K562 (cell line): Measurements from ENCODE around the gene EPHB4. TPM values are rescaled to one million over a fixed set of nuclear protein-coding genes. Genes with fewer than 3 reads are reported as not detected.

Experiments
- BHLHE40 ChIP-seq: IDR thresholded peaks from 2 replicates; pipeline ENCODE4 v1.6.1; 2011; ENCODE audit warnings: low read length, improper control_type of control experiment
- CBX8 ChIP-seq: fragments of 200-600 bp; sonication (generic); IDR thresholded peaks from 2 replicates; pipeline ENCODE4 v1.6.1; 2012; ENCODE audit warnings: borderline replicate concordance, mixed run types, low read depth, mild to moderate bottlenecking, moderate library complexity, mixed read lengths, low read length, control low read depth, inconsistent platforms; ENCODE audit not compliant: poor library complexity, severe bottlenecking; ENCODE audit errors: extremely low read depth
- IRF2 ChIP-seq: sonication (generic); formaldehyde crosslinking; IDR thresholded peaks from 2 replicates; pipeline ENCODE4 v1.8.1; 2022; ENCODE audit warnings: mild to moderate bottlenecking, missing genetic modification reagents
- KDM5B ChIP-seq: fragments of 200-600 bp; sonication (generic); IDR thresholded peaks from 2 replicates; pipeline ENCODE4 v1.6.1; 2012; ENCODE audit warnings: low read depth, mild to moderate bottlenecking, moderate library complexity, low read length, control low read depth, inconsistent platforms; ENCODE audit not compliant: insufficient replicate concordance
- KHSRP ChIP-seq: fragments of 450-650 bp; IDR thresholded peaks from 2 replicates; pipeline ENCODE4 v1.6.1; 2017
- KLF6 ChIP-seq: fragments of 250-450 bp; sonication (Bioruptor Pico); IDR thresholded peaks from 2 replicates; pipeline ENCODE4 v1.4.0; 2020; ENCODE audit warnings: mild to moderate bottlenecking, moderate library complexity, borderline replicate concordance
- MTA1 ChIP-seq: fragments of 450-650 bp; IDR thresholded peaks from 2 replicates; pipeline ENCODE4 v1.6.1; 2017; ENCODE audit warnings: borderline replicate concordance
- PCBP1 ChIP-seq: fragments of 200-400 bp; formaldehyde crosslinking; IDR thresholded peaks from 2 replicates; pipeline ENCODE4 v1.6.1; 2018; ENCODE audit warnings: mild to moderate bottlenecking, low read depth, low read length; ENCODE audit not compliant: poor library complexity, severe bottlenecking
- RBM15 ChIP-seq: fragments of 200-400 bp; formaldehyde crosslinking; IDR thresholded peaks from 2 replicates; pipeline ENCODE4 v1.6.1; 2018; ENCODE audit warnings: mild to moderate bottlenecking, low read length, moderate library complexity; ENCODE audit not compliant: insufficient read depth
- RFX5 ChIP-seq: IDR thresholded peaks from 2 replicates; pipeline ENCODE4 v1.6.1; 2011; ENCODE audit warnings: low read depth, mild to moderate bottlenecking, improper control_type of control experiment, low read length
- SMARCE1 ChIP-seq: fragments of 450-650 bp; IDR thresholded peaks from 2 replicates; pipeline ENCODE4 v1.7.1; 2016; ENCODE audit warnings: mild to moderate bottlenecking
- SPI1 ChIP-seq: IDR thresholded peaks from 2 replicates; pipeline ENCODE4 v1.6.1; 2011; ENCODE audit warnings: low read depth, low read length, control low read depth, borderline replicate concordance
- TAF7 ChIP-seq: fragments of 450-650 bp; IDR thresholded peaks from 2 replicates; pipeline ENCODE4 v1.6.1; 2016; ENCODE audit warnings: missing genetic modification characterization, missing compliant biosample characterization
- TEAD4 ChIP-seq, 2 experiments: sonication (generic) in 1 of 2; formaldehyde crosslinking in 1 of 2; IDR thresholded peaks; 2 replicates each; pipeline versions ENCODE4 v1.6.1 to v1.8.0; 2012 to 2022; ENCODE audit warnings: borderline replicate concordance in 1 of 2, inconsistent platforms in 1 of 2, low read length in 1 of 2, mild to moderate bottlenecking in 1 of 2, missing genetic modification reagents in 1 of 2
- ZFP30 ChIP-seq: fragments of 250-450 bp; sonication (Bioruptor Pico); IDR thresholded peaks from 2 replicates; pipeline ENCODE4 v1.8.0; 2022; ENCODE audit warnings: moderate library complexity, mild to moderate bottlenecking, inconsistent platforms, borderline replicate concordance
- ZFP36 ChIP-seq: fragments of 150-350 bp; IDR thresholded peaks from 2 replicates; pipeline ENCODE4 v1.6.1; 2018; ENCODE audit warnings: low read length, low read depth; ENCODE audit not compliant: partially characterized antibody
- ZNF324 ChIP-seq: fragments of 250-450 bp; sonication (Bioruptor Pico); IDR thresholded peaks from 2 replicates; pipeline ENCODE4 v1.4.0; 2020; ENCODE audit warnings: mild to moderate bottlenecking
- ZNF507 ChIP-seq: conservative IDR thresholded peaks from 2 replicates; pipeline ENCODE4 v1.6.1; 2017; ENCODE audit warnings: missing genetic modification characterization, missing compliant biosample characterization
- polyA plus RNA-seq, 8 experiments: library from polyadenylated mRNA; depleted of rRNA in 4 of 8; stranded (reverse) in 5 of 8; unstranded in 3 of 8; fragments of >200 nt; fragmentation: Nextera tagmentation in 2 of 8; fragmentation: Illumina TruSeq in 1 of 8; extraction: Ambion mirVana in 2 of 8; extraction: Trizol in 1 of 8; gene quantifications; 2 replicates each; pipeline versions ENCODE4 v1.2.1 to v1.2.3, GENCODE V29; 2011 to 2014; ENCODE audit warnings: inconsistent platforms in 1 of 8, missing spikeins in 1 of 8
- total RNA-seq, 7 experiments: library from RNA; depleted of rRNA in 6 of 7; stranded (reverse); fragments of >200 nt in 6 of 7; fragmentation: Illumina TruSeq in 2 of 7; extraction: Trizol in 2 of 7; gene quantifications; 2 replicates each; pipeline versions ENCODE4 v1.2.1 to v1.2.3, GENCODE V29; 2011 to 2021; ENCODE audit warnings: low replicate concordance in 1 of 7
- TF ChIP-seq, protein P1 (sequence below): fragments of 250-450 bp; sonication (Bioruptor Pico); IDR thresholded peaks from 2 replicates; pipeline ENCODE4 v1.9.0; 2021; ENCODE audit warnings: mild to moderate bottlenecking
- TF ChIP-seq, protein P2 (sequence below): fragments of 450-650 bp; conservative IDR thresholded peaks from 2 replicates; pipeline ENCODE4 v1.6.1; 2016; ENCODE audit warnings: missing genetic modification characterization, low read depth, mild to moderate bottlenecking, missing compliant biosample characterization, moderate library complexity
- TF ChIP-seq, protein P3 (sequence below): sonication (generic); formaldehyde crosslinking; IDR thresholded peaks from 2 replicates; pipeline ENCODE4 v1.8.0; 2022; ENCODE audit warnings: mild to moderate bottlenecking, missing genetic modification reagents
- TF ChIP-seq, protein P4 (sequence below), 2 experiments: fragments of 450-650 bp in 1 of 2; sonication (generic) in 1 of 2; formaldehyde crosslinking; conservative IDR thresholded peaks; 2 replicates each; pipeline versions ENCODE4 v1.4.0 to v1.8.1; 2020 to 2022; ENCODE audit warnings: mild to moderate bottlenecking in 1 of 2, missing genetic modification reagents in 1 of 2
- TF ChIP-seq, protein P5 (sequence below), 2 experiments: fragments of 450-650 bp in 1 of 2; sonication (generic) in 1 of 2; formaldehyde crosslinking in 1 of 2; IDR thresholded peaks in 1 of 2; conservative IDR thresholded peaks in 1 of 2; 2 replicates each; pipeline versions ENCODE4 v1.6.1 to v1.8.1; 2016 to 2023; ENCODE audit warnings: mild to moderate bottlenecking in 2 of 2, moderate library complexity in 2 of 2, inconsistent platforms in 1 of 2, missing genetic modification reagents in 1 of 2

Gene EPHB4
- total and polyA plus RNA-seq, 9 of the 15 experiments (the other 6 are each of a cell fraction or from before 2014, with no cell fraction given): 1.2 to 82.1 (median 37.9) TPM

DNA sequence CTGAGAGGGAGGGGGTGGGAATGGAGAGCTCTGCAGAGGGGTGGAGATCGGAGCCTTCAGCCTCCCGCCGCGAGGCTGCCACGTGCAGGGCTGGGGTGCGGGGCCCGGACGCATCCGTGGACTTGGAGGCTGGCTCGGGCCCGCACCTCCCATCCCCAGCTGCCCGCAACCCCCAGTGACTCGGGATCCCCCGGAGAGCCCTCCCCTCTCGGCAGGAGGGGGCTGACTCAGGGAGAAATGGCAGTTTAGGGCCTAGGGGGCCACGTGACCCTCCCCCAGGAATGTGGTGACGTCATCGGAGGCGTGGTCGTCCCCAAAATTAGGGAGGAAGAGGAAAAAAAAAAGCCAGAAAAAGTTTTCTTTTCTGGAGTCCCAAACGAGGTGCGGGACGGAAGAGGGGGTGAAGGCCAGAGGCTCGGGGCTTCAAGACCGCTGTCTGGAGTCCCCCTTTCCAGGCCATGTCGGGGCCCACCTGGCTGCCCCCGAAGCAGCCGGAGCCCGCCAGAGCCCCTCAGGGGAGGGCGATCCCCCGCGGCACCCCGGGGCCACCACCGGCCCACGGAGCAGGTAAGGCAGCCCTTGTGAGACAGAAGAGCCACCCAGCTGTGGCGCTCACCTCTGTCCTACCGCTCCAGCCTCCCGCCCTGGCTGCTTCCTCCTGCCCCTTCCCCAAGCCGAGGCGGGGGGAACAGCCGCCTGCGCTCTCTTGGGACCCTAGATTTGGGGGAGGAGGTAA lies 39.9 kb upstream of the EPHB4 start, which contains the start of gene TRIP6 (continued):
- TF ChIP-seq, protein P1, sequence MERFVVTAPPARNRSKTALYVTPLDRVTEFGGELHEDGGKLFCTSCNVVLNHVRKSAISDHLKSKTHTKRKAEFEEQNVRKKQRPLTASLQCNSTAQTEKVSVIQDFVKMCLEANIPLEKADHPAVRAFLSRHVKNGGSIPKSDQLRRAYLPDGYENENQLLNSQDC (CRISPR knock-in tag): no peak
- TF ChIP-seq KLF6 (CRISPR knock-in tag): peak; percentile 28; the same call in 1 of the 2 replicates
- TF ChIP-seq, protein P2, sequence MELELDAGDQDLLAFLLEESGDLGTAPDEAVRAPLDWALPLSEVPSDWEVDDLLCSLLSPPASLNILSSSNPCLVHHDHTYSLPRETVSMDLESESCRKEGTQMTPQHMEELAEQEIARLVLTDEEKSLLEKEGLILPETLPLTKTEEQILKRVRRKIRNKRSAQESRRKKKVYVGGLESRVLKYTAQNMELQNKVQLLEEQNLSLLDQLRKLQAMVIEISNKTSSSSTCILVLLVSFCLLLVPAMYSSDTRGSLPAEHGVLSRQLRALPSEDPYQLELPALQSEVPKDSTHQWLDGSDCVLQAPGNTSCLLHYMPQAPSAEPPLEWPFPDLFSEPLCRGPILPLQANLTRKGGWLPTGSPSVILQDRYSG (tag): peak; percentile 95
- peak; percentile 82 for TF ChIP-seq PCBP1
- no peak for TF ChIP-seq ZNF507
- no peak for TF ChIP-seq CBX8
- TF ChIP-seq SPI1: peak; percentile 58; the same call in 1 of the 2 replicates
- peak; percentile 88 for TF ChIP-seq MTA1
- TF ChIP-seq IRF2 (CRISPR knock-in tag): no peak
- no peak for TF ChIP-seq ZNF324 (CRISPR knock-in tag)
- peak; percentile 92 for TF ChIP-seq KHSRP
- TF ChIP-seq TEAD4 (IDR thresholded peaks at IDR 0.05; ENCODE audit: low read length): peak; percentile 97
- TF ChIP-seq TEAD4 (CRISPR knock-in tag; IDR thresholded peaks at IDR 0.05; ENCODE audit: borderline replicate concordance): peak; percentile 98
- TF ChIP-seq RFX5: peak; percentile 57
- TF ChIP-seq, protein P3, sequence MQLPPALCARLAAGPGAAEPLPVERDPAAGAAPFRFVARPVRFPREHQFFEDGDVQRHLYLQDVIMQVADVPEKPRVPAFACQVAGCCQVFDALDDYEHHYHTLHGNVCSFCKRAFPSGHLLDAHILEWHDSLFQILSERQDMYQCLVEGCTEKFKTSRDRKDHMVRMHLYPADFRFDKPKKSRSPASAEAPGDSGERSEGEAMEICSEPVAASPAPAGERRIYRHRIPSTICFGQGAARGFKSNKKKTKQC (CRISPR knock-in tag): peak; percentile 63
- peak; percentile 88; the same call in 1 of the 2 replicates for TF ChIP-seq BHLHE40
- TF ChIP-seq, protein P4, sequence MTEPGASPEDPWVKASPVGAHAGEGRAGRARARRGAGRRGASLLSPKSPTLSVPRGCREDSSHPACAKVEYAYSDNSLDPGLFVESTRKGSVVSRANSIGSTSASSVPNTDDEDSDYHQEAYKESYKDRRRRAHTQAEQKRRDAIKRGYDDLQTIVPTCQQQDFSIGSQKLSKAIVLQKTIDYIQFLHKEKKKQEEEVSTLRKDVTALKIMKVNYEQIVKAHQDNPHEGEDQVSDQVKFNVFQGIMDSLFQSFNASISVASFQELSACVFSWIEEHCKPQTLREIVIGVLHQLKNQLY (CRISPR knock-in tag; conservative IDR thresholded peaks at IDR 0.05): 0 out of 4 replicates have a peak, but pooled peaks of 1 of the 2 experiments have one; percentile 18
- peak; percentile 58 for TF ChIP-seq KDM5B
- TF ChIP-seq TAF7 (tag): no peak; the same call in 1 of the 2 replicates
- TF ChIP-seq, protein P5, sequence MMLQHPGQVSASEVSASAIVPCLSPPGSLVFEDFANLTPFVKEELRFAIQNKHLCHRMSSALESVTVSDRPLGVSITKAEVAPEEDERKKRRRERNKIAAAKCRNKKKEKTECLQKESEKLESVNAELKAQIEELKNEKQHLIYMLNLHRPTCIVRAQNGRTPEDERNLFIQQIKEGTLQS (IDR thresholded peaks at IDR 0.05): peak; percentile 100
- TF ChIP-seq, protein P5 (CRISPR knock-in tag; conservative IDR thresholded peaks at IDR 0.05): peak; percentile 96
- no peak for TF ChIP-seq ZFP36
- no peak for TF ChIP-seq ZFP30 (CRISPR knock-in tag)
- peak; percentile 68 for TF ChIP-seq SMARCE1
- no peak for TF ChIP-seq RBM15
